ENCODE data around the gene PRDM2.

PRDM2 gene

DNA sequence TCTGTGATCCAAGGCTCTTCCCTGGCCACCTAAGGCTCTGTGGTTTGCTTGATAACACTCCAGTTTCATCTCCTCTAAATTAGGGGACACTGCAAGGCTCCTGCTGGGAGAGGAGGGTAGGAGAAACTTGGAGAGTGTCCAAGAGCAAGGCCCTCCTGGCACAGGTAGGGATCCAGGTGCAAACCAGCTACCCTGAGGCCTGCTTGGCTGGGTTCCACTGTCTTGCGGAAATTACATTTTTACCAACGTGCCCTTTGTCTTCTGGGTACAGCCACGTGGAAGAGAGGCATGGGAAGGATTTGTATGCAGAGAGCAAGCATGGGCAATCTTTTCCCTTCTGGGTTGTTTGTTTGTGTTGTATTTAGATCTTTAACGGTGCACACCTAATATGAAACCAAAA is 132.5 kb downstream of the PRDM2 start:
- TF ChIP-seq, protein P1, sequence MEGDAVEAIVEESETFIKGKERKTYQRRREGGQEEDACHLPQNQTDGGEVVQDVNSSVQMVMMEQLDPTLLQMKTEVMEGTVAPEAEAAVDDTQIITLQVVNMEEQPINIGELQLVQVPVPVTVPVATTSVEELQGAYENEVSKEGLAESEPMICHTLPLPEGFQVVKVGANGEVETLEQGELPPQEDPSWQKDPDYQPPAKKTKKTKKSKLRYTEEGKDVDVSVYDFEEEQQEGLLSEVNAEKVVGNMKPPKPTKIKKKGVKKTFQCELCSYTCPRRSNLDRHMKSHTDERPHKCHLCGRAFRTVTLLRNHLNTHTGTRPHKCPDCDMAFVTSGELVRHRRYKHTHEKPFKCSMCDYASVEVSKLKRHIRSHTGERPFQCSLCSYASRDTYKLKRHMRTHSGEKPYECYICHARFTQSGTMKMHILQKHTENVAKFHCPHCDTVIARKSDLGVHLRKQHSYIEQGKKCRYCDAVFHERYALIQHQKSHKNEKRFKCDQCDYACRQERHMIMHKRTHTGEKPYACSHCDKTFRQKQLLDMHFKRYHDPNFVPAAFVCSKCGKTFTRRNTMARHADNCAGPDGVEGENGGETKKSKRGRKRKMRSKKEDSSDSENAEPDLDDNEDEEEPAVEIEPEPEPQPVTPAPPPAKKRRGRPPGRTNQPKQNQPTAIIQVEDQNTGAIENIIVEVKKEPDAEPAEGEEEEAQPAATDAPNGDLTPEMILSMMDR (IDR thresholded peaks at IDR 0.05; ENCODE audit: low read length), result no peak
- TF ChIP-seq EZH2 (IDR thresholded peaks at IDR 0.05; ENCODE audit: borderline replicate concordance, low read length), result no peak
- Histone ChIP-seq H3K9ac (ENCODE audit: low read length) (no peak overlapping the region), H3K4me3 (ENCODE audit: low read depth, low read length, poor library complexity, severe bottlenecking) (no peak overlapping the region), H3K27ac (ENCODE audit: low read depth, low read length, poor library complexity, severe bottlenecking) (no peak overlapping the region), H3K36me3 (ENCODE audit: insufficient read depth, low read length) (no peaks in the 10 kb centered on the region), H4K20me1 (ENCODE audit: insufficient read depth, low read length) (no peaks in the 10 kb centered on the region), H3K79me2 (ENCODE audit: insufficient read depth, low read length) (no peaks in the 10 kb centered on the region), H3K4me1 (ENCODE audit: insufficient read depth, low read length, severe bottlenecking) (peaks cover 5% of the 10 kb centered on the region), H3K27me3 (ENCODE audit: insufficient read depth, low read length) (no peaks in the 10 kb centered on the region), H3F3A (ENCODE audit: insufficient read depth, low read length) (no peaks in the 10 kb centered on the region), H3K9me2 (ENCODE audit: low read depth, low read length) (no peaks in the 10 kb centered on the region), H3K4me2 (ENCODE audit: low read length) (no peak overlapping the region), H2AFZ (ENCODE audit: low read length) (no peak overlapping the region), H3K9me3 (ENCODE audit: low read length) (no peaks in the 10 kb centered on the region)

DNA sequence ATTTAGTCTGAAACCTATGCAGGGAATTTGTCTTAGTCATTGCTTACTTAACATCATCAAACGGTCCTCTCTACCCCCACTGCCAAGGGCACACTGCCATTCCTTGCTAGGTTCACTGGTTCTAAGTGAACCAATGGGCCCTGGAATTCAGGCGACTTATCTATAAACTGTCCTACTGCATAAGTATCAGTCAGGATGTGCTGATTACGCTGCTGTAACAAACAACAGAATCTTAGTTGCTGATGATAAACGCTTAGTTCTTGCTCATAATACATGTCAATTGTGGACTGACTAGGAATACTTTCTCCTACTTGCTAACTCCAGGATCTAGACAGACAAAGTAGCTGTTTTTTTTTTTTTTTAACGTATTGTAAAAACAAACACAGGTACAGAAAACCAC is 136.1 kb downstream of the PRDM2 start:
- Histone ChIP-seq H3K4me2 (ENCODE audit: low read length) (no peak overlapping the region), H3K79me2 (ENCODE audit: insufficient read depth, low read length) (no peaks in the 10 kb centered on the region), H3K4me1 (ENCODE audit: insufficient read depth, low read length, severe bottlenecking) (no peaks in the 10 kb centered on the region), H4K20me1 (ENCODE audit: insufficient read depth, low read length) (no peaks in the 10 kb centered on the region), H3K36me3 (ENCODE audit: insufficient read depth, low read length) (no peaks in the 10 kb centered on the region), H3F3A (ENCODE audit: insufficient read depth, low read length) (no peaks in the 10 kb centered on the region), H3K9ac (ENCODE audit: low read length) (no peak overlapping the region), H3K9me3 (ENCODE audit: low read length) (no peaks in the 10 kb centered on the region), H3K27ac (ENCODE audit: low read depth, low read length, poor library complexity, severe bottlenecking) (no peak overlapping the region), H3K9me2 (ENCODE audit: low read depth, low read length) (no peaks in the 10 kb centered on the region), H2AFZ (ENCODE audit: low read length) (no peak overlapping the region), H3K4me3 (ENCODE audit: low read depth, low read length, poor library complexity, severe bottlenecking) (no peak overlapping the region), H3K27me3 (ENCODE audit: insufficient read depth, low read length) (no peaks in the 10 kb centered on the region)
- TF ChIP-seq EZH2 (IDR thresholded peaks at IDR 0.05; ENCODE audit: borderline replicate concordance, low read length), result no peak
- TF ChIP-seq, protein P1 (IDR thresholded peaks at IDR 0.05; ENCODE audit: low read length), result no peak

DNA sequence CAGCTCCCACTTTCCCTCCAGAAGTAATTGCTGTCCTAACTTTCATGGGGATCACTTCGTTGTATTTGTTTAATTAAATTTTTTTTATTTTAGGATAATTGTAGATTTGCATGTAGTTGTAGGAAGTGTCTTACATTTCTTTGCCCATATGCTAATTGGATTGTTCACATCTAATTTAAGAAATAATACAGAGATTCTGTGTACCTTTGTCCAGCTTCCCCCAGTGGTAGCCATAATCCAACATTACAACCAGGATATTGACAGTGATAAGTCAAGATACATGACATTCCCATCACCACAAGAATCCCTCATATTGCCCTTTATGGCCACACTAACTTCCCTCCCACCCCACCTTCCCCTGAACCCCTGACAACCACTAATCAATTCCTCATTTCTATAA is 136.6 kb downstream of the PRDM2 start:
- Histone ChIP-seq H4K20me1 (ENCODE audit: insufficient read depth, low read length) (no peaks in the 10 kb centered on the region), H3F3A (ENCODE audit: insufficient read depth, low read length) (no peaks in the 10 kb centered on the region), H3K27ac (ENCODE audit: low read depth, low read length, poor library complexity, severe bottlenecking) (no peak overlapping the region), H2AFZ (ENCODE audit: low read length) (no peak overlapping the region), H3K79me2 (ENCODE audit: insufficient read depth, low read length) (no peaks in the 10 kb centered on the region), H3K27me3 (ENCODE audit: insufficient read depth, low read length) (no peaks in the 10 kb centered on the region), H3K9ac (ENCODE audit: low read length) (no peak overlapping the region), H3K9me2 (ENCODE audit: low read depth, low read length) (no peaks in the 10 kb centered on the region), H3K4me3 (ENCODE audit: low read depth, low read length, poor library complexity, severe bottlenecking) (no peak overlapping the region), H3K9me3 (ENCODE audit: low read length) (no peaks in the 10 kb centered on the region), H3K4me1 (ENCODE audit: insufficient read depth, low read length, severe bottlenecking) (no peaks in the 10 kb centered on the region), H3K36me3 (ENCODE audit: insufficient read depth, low read length) (no peaks in the 10 kb centered on the region), H3K4me2 (ENCODE audit: low read length) (no peak overlapping the region)
- TF ChIP-seq, protein P1 (IDR thresholded peaks at IDR 0.05; ENCODE audit: low read length), result no peak
- TF ChIP-seq EZH2 (IDR thresholded peaks at IDR 0.05; ENCODE audit: borderline replicate concordance, low read length), result no peak

All from OCI-LY1 (cell line).